ENCODE data around the gene ATP6V1C2. TPM values are rescaled to one million over a fixed set of nuclear protein-coding genes. Genes with fewer than 3 reads are reported as not detected.

The ATP6V1C2 gene
- polyA plus RNA-seq, 1 donor from 2014 or later = not detected

GRCh38 chr2:10765914-10766313 is 44.5 kb downstream of the ATP6V1C2 start:
- H3K9me2 ChIP-seq (ENCODE audit: insufficient read depth, low read length) = no peaks in the 10 kb centered on the region
- no peaks in the 10 kb centered on the region for H3K36me3 ChIP-seq (ENCODE audit: insufficient read depth, low read length)
- no peak overlapping the region for H3K4me3 ChIP-seq (ENCODE audit: low read length)
- no peak overlapping the region for H3K9ac ChIP-seq (ENCODE audit: low read length)
- no peaks in the 10 kb centered on the region for H3K79me2 ChIP-seq (replicated peaks; ENCODE audit: insufficient read depth, low read length)
- H4K20me1 ChIP-seq (ENCODE audit: insufficient read depth) = no peaks in the 10 kb centered on the region
- no peaks in the 10 kb centered on the region for H3K9me3 ChIP-seq (ENCODE audit: low read length)
- no peak for TF ChIP-seq EP300 (conservative IDR thresholded peaks at IDR 0.05; ENCODE audit: poor library complexity, severe bottlenecking)
- no peak for TF ChIP-seq TAF1 (IDR thresholded peaks at IDR 0.05; ENCODE audit: low read depth)
- no peak for TF ChIP-seq POLR2AphosphoS5 (IDR thresholded peaks at IDR 0.05)
- TF ChIP-seq CTCF (IDR thresholded peaks at IDR 0.05; ENCODE audit: poor library complexity, severe bottlenecking) = no peak
- no peak for TF ChIP-seq SMC3 (conservative IDR thresholded peaks at IDR 0.05; ENCODE audit: poor library complexity)
- no peaks in the 10 kb centered on the region for H3F3A ChIP-seq (ENCODE audit: insufficient read depth, low read length, poor library complexity, severe bottlenecking)
- H2AFZ ChIP-seq (ENCODE audit: low read depth, low read length) = no peak overlapping the region
- H3K4me2 ChIP-seq (ENCODE audit: low read length) = no peak overlapping the region
- H3K27me3 ChIP-seq (ENCODE audit: insufficient read depth, low read depth, low read length) = no peaks in the 10 kb centered on the region
- H3K27ac ChIP-seq (ENCODE audit: low read length) = no peak overlapping the region

GRCh38 chr2:10768063-10768507 is 46.7 kb downstream of the ATP6V1C2 start:
- Histone ChIP-seq H3K4me3 (ENCODE audit: low read length) (no peak overlapping the region), H3K27ac (ENCODE audit: low read length) (no peak overlapping the region), H3K4me2 (ENCODE audit: low read length) (no peak overlapping the region), H2AFZ (ENCODE audit: low read depth, low read length) (no peak overlapping the region), H3K9ac (ENCODE audit: low read length) (no peak overlapping the region), H3K9me2 (ENCODE audit: insufficient read depth, low read length) (no peaks in the 10 kb centered on the region), H3K79me2 (replicated peaks; ENCODE audit: insufficient read depth, low read length) (no peaks in the 10 kb centered on the region), H3K36me3 (ENCODE audit: insufficient read depth, low read length) (no peaks in the 10 kb centered on the region), H3K27me3 (ENCODE audit: insufficient read depth, low read depth, low read length) (no peaks in the 10 kb centered on the region), H3F3A (ENCODE audit: insufficient read depth, low read length, poor library complexity, severe bottlenecking) (no peaks in the 10 kb centered on the region), H4K20me1 (ENCODE audit: insufficient read depth) (no peaks in the 10 kb centered on the region), H3K9me3 (ENCODE audit: low read length) (no peaks in the 10 kb centered on the region)
- TF ChIP-seq EP300 (conservative IDR thresholded peaks at IDR 0.05; ENCODE audit: poor library complexity, severe bottlenecking) (no peak), RAD21 (conservative IDR thresholded peaks at IDR 0.05) (no peak), TAF1 (IDR thresholded peaks at IDR 0.05; ENCODE audit: low read depth) (no peak), SMC3 (conservative IDR thresholded peaks at IDR 0.05; ENCODE audit: poor library complexity) (no peak), MXI1 (conservative IDR thresholded peaks at IDR 0.05; ENCODE audit: poor library complexity, severe bottlenecking) (no peak), REST (IDR thresholded peaks at IDR 0.05; ENCODE audit: borderline replicate concordance) (no peak)

Data from neural cell (in vitro differentiated cells).